GM15510 (cell line): ENCODE results near the gene ECHS1.

ENCODE experiments used
- POLR2A ChIP-seq: IDR thresholded peaks from 3 replicates; pipeline ENCODE4 v1.6.1; 2011; ENCODE audit warnings: borderline replicate concordance; ENCODE audit not compliant: insufficient read length; ENCODE audit errors: extremely low read depth

Gene ECHS1

GRCh38 chr10:133334503-133335245 is 38.5 kb downstream of the ECHS1 start:
- no peak for TF ChIP-seq POLR2A

- TF ChIP-seq POLR2A, result no peak
Measured at GRCh38 chr10:133332936-133333699, 40.0 kb downstream of the ECHS1 start.

GRCh38 chr10:133329491-133330202 is 43.5 kb downstream of the ECHS1 start:
- TF ChIP-seq POLR2A, result no peak

GRCh38 chr10:133328358-133329343 is 44.5 kb downstream of the ECHS1 start:
- no peak for TF ChIP-seq POLR2A

GRCh38 chr10:133327651-133328357 is 45.4 kb downstream of the ECHS1 start:
- TF ChIP-seq POLR2A, result no peak

GRCh38 chr10:133326745-133327650 is 46.2 kb downstream of the ECHS1 start:
- no peak for TF ChIP-seq POLR2A

GRCh38 chr10:133326223-133326551 is 47.0 kb downstream of the ECHS1 start:
- no peak for TF ChIP-seq POLR2A

GRCh38 chr10:133325440-133326222 is 47.5 kb downstream of the ECHS1 start:
- TF ChIP-seq POLR2A, result no peak

- no peak for TF ChIP-seq POLR2A
Measured at GRCh38 chr10:133324857-133325260, 48.3 kb downstream of the ECHS1 start.

- no peak for TF ChIP-seq POLR2A
Measured at GRCh38 chr10:133324198-133324792, 48.9 kb downstream of the ECHS1 start.

- no peak for TF ChIP-seq POLR2A
Measured at GRCh38 chr10:133318494-133319127, 54.5 kb downstream of the ECHS1 start.
